SK-N-MC (cell line): ENCODE results near the gene TNFSF8.

Experiments used
- EZH2 ChIP-seq: fragments of 200-600 bp; sonication (generic); IDR thresholded peaks from one replicate; pipeline ENCODE4 v1.6.1; 2017; ENCODE audit warnings: antibody characterized with exemption
- POLR2AphosphoS5 ChIP-seq: IDR thresholded peaks from 2 replicates; pipeline ENCODE4 v1.6.1; 2012; ENCODE audit warnings: mild to moderate bottlenecking, low read depth, low read length, borderline replicate concordance

GRCh38 chr9:114852050-114852594 lies 78.3 kb downstream of the TNFSF8 start:
- TF ChIP-seq POLR2AphosphoS5 (no peak; the same call in 1 of the 2 replicates), EZH2 (no peak)
